Neutrophil (primary cell): ENCODE data around the gene OBSCN.

Experiments used
- H3K27ac ChIP-seq: fragments of 200-600 bp; sonication (generic); 2 replicates; pipeline ENCODE4 v1.5.1; 2016; ENCODE audit warnings: mild to moderate bottlenecking, moderate library complexity
- H3K27me3 ChIP-seq: fragments of 200-600 bp; sonication (generic); 2 replicates; pipeline ENCODE4 v1.6.0; 2016; ENCODE audit warnings: mild to moderate bottlenecking
- H3K36me3 ChIP-seq: fragments of 200-600 bp; sonication (generic); 2 replicates; pipeline ENCODE4 v1.5.1; 2017
- H3K4me1 ChIP-seq, 2 experiments: fragments of 200-600 bp in 1 of 2; sonication (generic) in 1 of 2; 1 replicate in 1 of 2; 2 replicates in 1 of 2; pipeline versions ENCODE4 v1.5.1 to v1.6.1; 2013 to 2016; ENCODE audit warnings: low read depth in 1 of 2, low read length in 1 of 2, mild to moderate bottlenecking in 1 of 2, moderate library complexity in 1 of 2; ENCODE audit not compliant: control insufficient read depth in 1 of 2, insufficient read depth in 1 of 2
- H3K4me3 ChIP-seq, 2 experiments: fragments of 200-600 bp in 1 of 2; sonication (generic) in 1 of 2; 1 replicate in 1 of 2; 2 replicates in 1 of 2; pipeline ENCODE4 v1.5.1; 2013 to 2016; ENCODE audit warnings: low read depth in 1 of 2, low read length in 1 of 2, mild to moderate bottlenecking in 1 of 2, moderate library complexity in 1 of 2
- H3K9me3 ChIP-seq: fragments of 200-600 bp; sonication (generic); 2 replicates; pipeline ENCODE4 v1.5.1; 2016
- TF ChIP-seq, protein P1 (sequence below): fragments of 200-600 bp; sonication (generic); IDR thresholded peaks from 2 replicates; pipeline ENCODE4 v1.5.1; 2016; ENCODE audit warnings: antibody characterized with exemption

Gene OBSCN

DNA sequence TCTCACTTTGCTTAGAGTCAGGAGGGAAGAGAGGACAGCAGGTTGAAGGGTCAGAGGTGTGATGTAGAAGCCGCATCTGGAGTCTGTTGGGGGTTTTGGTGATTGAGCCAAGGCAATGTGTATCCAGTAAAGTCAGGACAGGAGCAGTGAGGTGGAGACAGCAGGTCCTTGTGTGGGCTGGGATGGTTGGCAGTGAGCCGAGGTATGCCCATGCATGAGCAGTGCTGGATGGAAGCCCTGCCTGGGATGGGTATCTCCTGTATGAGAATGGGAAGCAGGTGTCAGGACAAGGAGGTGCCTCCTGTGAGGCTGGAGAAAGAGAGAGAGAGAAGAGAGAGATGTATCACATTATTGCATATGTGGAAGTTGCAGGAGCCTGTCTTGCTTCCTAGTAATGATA lies 90.0 kb downstream of the OBSCN start:
- no peaks in the 10 kb centered on the region for H3K36me3 ChIP-seq
- no peak overlapping the region for H3K4me3 ChIP-seq
- no peaks in the 10 kb centered on the region for H3K27me3 ChIP-seq
- TF ChIP-seq, protein P1, sequence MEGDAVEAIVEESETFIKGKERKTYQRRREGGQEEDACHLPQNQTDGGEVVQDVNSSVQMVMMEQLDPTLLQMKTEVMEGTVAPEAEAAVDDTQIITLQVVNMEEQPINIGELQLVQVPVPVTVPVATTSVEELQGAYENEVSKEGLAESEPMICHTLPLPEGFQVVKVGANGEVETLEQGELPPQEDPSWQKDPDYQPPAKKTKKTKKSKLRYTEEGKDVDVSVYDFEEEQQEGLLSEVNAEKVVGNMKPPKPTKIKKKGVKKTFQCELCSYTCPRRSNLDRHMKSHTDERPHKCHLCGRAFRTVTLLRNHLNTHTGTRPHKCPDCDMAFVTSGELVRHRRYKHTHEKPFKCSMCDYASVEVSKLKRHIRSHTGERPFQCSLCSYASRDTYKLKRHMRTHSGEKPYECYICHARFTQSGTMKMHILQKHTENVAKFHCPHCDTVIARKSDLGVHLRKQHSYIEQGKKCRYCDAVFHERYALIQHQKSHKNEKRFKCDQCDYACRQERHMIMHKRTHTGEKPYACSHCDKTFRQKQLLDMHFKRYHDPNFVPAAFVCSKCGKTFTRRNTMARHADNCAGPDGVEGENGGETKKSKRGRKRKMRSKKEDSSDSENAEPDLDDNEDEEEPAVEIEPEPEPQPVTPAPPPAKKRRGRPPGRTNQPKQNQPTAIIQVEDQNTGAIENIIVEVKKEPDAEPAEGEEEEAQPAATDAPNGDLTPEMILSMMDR, result no peak
- H3K27ac ChIP-seq, result no peak overlapping the region
- no peaks in the 10 kb centered on the region for H3K4me1 ChIP-seq
- H3K9me3 ChIP-seq, result peaks cover 14% of the 10 kb centered on the region

DNA sequence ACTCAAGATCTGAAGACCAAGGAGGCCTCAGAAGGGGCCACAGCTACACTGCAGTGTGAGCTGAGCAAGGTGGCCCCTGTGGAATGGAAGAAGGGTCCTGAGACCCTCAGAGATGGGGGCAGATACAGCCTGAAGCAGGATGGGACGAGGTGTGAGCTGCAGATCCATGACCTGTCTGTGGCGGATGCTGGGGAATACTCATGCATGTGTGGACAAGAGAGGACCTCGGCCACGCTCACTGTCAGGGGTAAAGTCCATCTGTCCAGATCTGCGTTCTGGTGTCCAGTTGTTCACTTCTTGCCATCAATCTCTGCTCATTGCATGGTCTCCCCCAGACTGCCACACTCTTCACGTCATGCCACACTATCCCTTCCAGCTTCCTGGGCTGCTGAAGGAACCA lies 90.6 kb downstream of the OBSCN start:
- Histone ChIP-seq H3K27ac (no peak overlapping the region), H3K9me3 (peaks cover 14% of the 10 kb centered on the region), H3K4me1 (no peaks in the 10 kb centered on the region), H3K27me3 (no peaks in the 10 kb centered on the region), H3K36me3 (no peaks in the 10 kb centered on the region), H3K4me3 (no peak overlapping the region)
- TF ChIP-seq, protein P1, result no peak

DNA sequence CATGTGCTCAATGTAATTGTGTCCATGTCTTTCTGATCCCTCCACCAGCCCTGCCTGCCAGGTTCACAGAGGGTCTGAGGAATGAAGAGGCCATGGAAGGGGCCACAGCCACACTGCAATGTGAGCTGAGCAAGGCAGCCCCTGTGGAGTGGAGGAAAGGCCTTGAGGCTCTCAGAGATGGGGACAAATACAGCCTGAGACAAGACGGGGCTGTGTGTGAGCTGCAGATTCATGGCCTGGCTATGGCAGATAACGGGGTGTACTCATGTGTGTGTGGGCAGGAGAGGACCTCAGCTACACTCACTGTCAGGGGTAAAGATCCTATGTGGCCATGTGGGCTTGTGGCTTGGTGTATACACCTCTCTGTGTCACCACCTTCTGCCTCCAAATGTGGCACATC lies 91.4 kb downstream of the OBSCN start:
- TF ChIP-seq, protein P1, result no peak
- no peak overlapping the region for H3K4me3 ChIP-seq
- no peaks in the 10 kb centered on the region for H3K4me1 ChIP-seq
- H3K9me3 ChIP-seq, result peaks cover 14% of the 10 kb centered on the region
- H3K27me3 ChIP-seq, result no peaks in the 10 kb centered on the region
- H3K27ac ChIP-seq, result no peak overlapping the region
- no peaks in the 10 kb centered on the region for H3K36me3 ChIP-seq

DNA sequence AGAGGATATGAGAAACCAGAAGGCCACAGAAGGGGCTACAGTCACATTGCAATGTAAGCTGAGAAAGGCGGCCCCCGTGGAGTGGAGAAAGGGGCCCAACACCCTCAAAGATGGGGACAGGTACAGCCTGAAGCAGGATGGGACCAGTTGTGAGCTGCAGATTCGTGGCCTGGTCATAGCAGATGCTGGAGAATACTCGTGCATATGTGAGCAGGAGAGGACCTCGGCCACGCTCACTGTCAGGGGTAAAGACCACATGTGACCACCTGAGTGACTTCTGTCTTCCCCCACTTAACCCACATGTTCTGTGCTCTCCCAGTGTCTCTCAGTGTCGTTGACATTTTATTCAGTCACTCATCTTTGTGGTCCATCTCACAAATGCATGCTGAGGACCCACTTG lies 92.1 kb downstream of the OBSCN start:
- Histone ChIP-seq H3K4me3 (no peak overlapping the region), H3K4me1 (no peaks in the 10 kb centered on the region), H3K27ac (no peak overlapping the region), H3K36me3 (no peaks in the 10 kb centered on the region), H3K27me3 (no peaks in the 10 kb centered on the region), H3K9me3 (peaks cover 14% of the 10 kb centered on the region)
- TF ChIP-seq, protein P1, result no peak

DNA sequence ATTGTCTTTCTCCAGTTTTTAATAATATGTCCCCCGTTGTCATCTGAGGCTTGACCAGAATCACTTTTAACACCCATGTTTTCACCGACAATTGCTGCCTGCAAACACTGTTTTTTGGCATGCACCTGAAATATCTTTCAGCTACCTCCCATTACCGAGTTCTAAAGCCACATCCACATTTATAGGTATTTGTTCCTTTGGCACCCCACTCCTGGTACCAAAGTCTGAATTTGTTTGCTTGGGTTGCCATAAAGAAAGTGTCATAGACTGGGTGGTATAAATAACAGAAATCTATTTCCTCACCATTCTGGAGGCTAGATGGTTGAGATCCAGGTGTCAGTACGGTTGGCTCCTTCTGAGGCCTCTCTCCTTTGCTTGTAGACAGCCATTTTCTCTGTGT lies 94.2 kb downstream of the OBSCN start:
- Histone ChIP-seq H3K4me1 (no peaks in the 10 kb centered on the region), H3K4me3 (no peak overlapping the region), H3K27me3 (no peaks in the 10 kb centered on the region), H3K27ac (no peak overlapping the region), H3K9me3 (peaks cover 14% of the 10 kb centered on the region), H3K36me3 (no peaks in the 10 kb centered on the region)
- TF ChIP-seq, protein P1, result no peak

DNA sequence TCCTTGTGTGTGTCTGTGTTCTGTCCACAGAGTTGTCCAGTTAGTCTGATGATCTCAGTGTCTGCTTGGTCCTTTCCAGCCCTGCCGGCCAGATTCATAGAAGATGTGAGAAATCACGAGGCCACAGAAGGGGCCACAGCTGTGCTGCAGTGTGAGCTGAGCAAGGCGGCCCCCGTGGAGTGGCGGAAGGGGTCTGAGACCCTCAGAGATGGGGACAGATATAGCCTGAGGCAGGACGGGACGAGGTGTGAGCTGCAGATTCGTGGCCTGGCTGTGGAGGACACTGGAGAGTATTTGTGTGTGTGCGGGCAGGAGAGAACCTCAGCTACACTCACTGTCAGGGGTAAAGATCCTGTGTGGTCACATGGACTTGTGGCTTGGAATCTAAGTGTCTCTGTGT lies 95.8 kb downstream of the OBSCN start:
- no peaks in the 10 kb centered on the region for H3K27me3 ChIP-seq
- H3K4me1 ChIP-seq, result no peaks in the 10 kb centered on the region
- no peaks in the 10 kb centered on the region for H3K36me3 ChIP-seq
- H3K27ac ChIP-seq, result no peak overlapping the region
- peaks cover 14% of the 10 kb centered on the region for H3K9me3 ChIP-seq
- H3K4me3 ChIP-seq, result no peak overlapping the region
- TF ChIP-seq, protein P1, result no peak
